Stimulated activated CD4-positive, alpha-beta T cell treated with anti-CD3 and anti-CD28 coated beads, Interleukin-1b, Interleukin-23, amount 100 ng/mL, for 1 hour (primary cell): ENCODE results near the gene ASB16.

Source experiments
- DNase-seq, 2 donors: peaks; one replicate each; pipeline ENCODE4 v3.0.0-alpha.2; 2020; ENCODE audit warnings: low read depth in 2 of 2

Gene ASB16

DNA sequence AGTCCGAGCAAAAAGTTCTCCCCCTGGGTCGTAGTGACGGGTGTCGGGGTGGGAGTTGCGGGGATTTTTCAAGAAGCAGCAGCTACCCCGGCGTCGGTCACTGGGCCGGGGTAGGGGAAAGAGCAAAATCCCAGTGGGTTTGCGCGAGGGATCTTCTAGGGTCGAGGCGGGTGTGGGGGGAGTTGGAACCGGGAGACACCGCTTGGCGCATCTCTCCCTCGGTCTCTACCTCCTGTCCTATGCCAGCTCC, 51.3 kb downstream of the ASB16 start:
- no peak for DNase-seq

DNA sequence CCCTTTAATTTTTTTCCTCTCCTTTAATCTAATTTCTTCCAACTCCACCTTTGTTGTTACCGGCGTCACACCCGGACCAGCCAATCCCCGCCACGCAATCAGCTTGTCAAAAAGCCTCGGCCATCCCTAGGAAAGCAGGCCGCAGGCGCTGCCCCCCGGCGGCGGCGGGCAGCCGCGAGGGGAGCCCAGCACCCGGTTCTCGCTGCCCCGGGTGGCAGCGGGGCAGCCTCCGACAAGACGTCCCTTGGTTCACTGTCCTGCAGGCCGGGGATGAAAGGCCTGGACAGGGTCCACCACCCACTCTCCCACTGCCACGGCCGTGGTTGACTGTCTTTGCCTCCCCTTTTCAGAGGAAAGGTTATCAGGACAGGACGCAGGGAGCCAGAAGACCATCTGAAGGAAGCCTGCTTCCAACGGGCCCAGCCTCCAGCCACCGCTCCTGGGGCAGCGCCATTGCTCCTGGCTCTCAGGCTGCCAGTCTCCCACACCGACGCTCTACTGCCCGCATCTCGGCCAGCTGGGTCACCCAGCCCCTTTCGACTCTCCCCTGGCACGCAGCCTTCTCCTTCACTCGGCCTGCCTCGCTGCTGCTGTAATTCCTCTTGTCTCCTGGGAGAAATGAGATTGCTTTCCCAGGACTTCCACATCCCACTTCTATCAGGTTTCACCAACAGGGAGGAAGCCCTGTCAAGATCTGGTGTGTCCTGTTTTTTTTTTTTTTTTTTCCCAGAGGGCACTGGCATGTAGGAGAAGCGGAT, 51.8 kb downstream of the ASB16 start:
- DNase-seq = no peak

DNA sequence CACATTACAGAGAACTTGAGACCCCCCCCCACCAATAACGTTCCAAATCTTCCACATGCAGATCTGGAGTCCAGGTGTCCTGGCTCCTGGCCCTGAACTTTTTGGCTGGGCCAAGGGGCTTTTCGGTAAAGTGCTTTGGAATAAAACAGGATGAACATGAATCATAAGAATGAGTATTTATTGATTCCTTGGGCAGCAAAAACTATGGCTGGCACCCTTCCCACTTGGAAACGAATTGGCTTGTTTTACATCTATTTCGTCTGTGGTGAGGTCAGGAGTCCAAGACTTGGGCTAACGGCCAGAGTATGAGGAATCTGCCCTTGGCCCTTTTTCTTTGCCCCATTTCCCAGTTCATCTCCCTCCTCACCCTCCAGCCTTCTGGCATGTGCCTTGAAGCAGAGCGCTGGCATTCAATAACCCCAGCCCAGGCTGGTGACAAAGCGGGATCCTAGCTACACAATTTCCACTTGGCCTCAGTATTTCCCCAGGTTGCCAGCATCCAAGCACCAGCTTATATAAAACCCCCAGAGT, 53.1 kb downstream of the ASB16 start:
- no peak for DNase-seq
